Stimulated activated CD4-positive, alpha-beta T cell treated with anti-CD3 and anti-CD28 coated beads, TNF-alpha, amount 100 ng/mL, for 1 hour (primary cell): Measurements from ENCODE around the gene KATNB1.
"Not testable (repeated sequence)": the region's sequence is repeated elsewhere in the genome, so short reads cannot be mapped to it uniquely, and the experiment has no call there.

Source experiments
- DNase-seq, 3 donors: peaks; one replicate each; pipeline ENCODE4 v3.0.0-alpha.2; 2020; ENCODE audit warnings: low read depth in 3 of 3, low spot score in 1 of 3

KATNB1 gene

DNA sequence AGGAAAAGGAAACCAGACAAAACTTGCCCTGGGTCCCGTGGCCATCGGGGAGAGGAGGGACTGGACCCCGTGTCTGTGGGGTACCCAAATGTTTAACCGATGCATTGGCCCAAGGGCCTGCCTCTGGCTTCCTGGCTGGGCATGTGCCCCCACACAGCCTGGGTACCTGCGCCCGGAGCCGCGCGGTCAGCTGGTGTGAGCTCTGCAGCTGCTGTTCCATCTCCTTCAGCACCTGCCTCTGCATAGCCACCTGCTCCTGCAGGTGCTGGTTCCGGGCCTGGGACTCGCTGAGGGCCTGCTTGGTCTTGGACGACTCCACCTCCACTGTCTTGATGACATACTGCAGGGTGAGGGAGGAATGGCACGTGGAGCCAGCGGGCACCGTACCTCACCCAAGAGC is 34.8 kb downstream of the KATNB1 start:
- no peak for DNase-seq

DNA sequence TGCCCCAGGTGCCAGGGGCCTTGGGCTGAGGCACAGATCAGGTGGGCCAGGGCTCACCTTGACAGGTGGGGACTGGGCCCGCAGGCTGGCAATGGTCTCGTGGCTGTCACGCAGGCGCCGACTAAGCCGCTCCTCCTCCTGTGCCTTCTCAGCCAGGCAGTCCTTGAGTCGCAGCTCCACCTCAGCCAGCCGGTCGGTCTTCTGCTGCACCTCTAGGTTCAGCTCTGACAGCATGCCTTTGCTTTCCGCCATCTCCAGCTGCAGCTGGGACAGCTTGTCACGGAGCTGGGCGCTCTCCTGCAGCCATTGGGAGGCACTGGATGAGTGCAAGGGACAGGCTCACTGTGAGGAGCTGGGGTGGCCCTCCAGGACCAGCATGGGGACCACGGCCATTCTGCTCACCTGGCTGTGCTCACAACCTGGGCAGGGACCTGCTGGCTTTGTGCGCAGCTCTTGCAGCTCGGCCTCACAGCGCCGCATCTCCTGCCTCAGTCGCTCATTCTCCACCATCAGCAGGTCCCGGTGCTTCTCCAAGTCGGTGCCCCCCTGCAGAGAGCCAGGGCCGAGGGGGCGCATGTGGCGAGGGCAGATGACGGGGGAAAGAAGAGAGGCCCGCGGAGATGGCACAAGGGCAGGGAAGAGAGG is 35.7 kb downstream of the KATNB1 start:
- no peak for DNase-seq

DNA sequence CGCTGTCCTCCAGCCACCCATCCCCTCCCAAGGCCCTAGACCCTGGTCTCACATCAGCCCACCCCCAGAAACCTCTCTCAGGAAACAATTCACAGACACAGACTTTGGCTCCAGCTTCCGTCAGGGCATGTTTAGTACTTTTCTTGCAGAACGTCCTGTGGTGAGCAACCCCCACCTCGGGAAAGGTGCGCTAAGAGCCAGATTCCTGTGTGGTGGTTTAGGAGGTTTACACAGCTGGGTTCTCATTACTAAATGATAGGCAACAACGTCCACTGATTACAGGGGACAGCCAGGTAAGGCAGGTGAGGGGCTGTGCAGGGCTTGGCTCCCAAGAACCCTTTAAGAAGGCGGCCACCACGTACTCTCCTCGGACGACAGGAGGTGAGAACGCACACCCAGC is 37.4 kb downstream of the KATNB1 start:
- DNase-seq: no peak

DNA sequence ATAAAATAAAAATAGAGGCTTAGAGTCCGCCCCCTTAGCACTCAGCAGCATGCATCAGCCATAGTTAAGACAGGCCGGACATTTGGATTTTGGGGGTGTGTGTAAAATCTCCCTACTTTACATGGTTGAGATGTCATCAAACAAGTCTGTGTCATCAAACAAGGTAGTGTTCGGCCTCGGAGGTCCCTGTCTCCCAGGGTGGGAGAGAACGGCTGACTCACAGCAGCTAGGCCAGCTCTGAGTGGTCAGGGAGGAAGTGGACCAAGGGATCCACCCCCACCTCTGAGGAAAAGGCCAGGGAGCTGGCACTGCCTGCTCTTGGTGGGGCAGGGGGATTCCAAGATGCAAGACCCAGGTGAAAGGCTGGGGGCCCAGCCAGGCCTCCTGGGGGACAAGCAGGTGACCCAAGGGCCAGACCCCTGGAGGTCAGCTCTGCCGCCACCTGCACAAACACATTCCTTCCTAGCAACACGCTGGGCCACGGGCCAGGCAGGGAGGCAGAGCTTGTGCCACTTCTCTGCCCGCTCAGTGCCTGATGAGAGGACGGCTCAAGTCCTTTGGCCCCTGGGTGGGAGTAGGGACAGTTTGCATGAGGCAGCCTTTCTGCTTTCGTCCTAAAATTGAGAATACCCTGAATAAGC is 38.2 kb downstream of the KATNB1 start:
- no peak for DNase-seq

DNA sequence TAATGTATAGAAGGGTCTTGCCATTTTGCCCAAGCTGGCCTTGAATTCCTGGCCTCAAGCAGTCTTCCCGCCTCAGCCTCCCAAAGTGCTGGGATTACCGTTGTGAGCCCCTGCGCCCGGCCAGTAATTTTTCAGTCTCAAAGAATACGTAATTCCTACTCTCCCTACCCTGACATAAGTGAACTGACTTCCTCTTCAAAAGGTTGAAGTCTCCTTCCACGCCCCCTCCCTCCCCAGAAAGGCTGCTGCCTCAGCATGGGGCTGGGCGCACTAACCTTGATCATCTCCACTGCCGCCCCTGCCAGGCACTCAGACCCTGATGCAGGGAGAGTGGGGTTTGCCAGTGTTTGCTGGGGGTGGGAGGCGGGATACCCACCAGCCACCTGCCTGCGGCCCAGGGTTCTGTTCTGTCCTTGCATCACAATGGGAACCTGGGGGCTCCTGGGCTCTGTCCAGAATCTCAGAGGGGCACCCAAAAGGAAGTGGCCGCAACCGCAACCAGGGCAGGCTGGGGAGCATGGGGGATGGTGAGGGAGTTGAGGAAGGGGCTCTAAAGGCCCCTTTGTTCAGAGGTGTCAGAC is 39.2 kb downstream of the KATNB1 start:
- no peak for DNase-seq

DNA sequence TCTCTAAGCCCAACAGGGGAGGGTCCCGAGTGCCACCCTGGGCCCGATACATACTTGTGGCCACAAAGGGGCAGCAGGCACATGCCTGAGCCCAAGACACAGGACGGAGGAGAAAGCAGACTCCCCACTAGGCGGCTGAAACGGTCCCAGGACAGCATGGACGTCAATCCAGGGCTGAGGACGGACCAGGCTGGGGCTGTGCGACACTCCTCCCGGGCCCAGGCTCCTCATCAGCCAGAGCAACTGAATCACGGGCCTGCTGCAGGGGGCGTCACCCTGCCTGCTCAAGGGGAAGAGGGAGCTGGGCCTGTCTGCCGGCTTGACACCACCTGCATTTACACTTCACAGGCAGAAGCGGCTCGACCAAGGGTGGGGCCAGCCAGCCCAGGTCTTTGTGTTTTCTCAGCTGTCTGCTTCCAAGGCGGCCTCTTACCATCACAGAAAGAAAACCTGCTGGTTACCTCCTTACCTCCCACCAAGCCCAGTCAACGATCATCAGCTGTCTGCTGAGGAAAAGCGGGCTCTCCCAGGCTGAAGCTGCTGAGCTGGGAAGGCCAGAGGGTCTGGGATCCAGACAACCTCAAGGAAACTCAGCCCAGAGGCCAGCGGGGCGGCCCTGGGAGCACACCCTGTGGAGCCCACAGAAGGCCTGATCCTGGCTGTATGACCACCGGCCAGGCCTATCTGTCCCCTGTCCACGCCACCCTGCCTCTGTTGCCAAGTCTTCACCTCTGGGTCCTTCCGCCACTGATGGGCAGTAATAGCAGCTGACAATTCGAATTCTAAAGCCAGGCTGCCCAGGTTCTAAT is 40.3 kb downstream of the KATNB1 start:
- no peak for DNase-seq

DNA sequence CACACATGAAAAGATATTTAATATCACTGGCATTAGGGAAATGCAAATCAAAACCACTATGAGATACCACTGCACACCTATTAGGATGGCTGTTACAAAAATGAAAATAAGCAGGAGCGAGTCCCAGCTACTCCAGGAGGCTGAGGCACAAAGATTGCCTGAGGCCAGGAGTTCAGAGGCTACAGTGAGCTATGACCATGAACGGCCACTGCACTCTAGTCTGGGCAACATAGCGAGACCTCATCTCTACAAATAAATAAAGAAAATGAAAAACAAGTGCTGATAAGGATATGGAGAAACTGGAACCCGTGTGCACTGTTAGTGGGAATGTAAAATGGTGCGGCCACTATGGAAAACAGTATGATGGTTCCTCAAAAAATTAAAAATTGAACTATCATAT is 43.1 kb downstream of the KATNB1 start:
- no peak for DNase-seq

DNA sequence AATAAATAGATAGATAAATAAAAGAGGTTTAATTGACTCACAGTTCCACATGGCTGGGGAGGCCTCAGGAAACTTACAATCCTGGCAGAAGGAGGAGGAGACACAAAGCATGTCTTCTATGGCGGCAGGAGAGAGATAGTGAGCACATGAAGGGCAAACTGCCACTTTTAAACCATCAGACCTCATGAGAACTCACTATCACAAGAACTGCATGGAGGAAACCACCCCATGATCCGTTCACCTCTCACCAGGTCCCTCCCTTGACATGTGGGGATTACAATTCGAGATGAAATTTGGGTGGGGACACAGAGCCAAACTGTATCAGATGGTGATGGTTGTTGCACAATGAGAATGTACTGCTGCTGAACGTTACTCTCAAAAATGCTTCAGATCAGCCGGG is 44.3 kb downstream of the KATNB1 start:
- not testable (repeated sequence) for DNase-seq

DNA sequence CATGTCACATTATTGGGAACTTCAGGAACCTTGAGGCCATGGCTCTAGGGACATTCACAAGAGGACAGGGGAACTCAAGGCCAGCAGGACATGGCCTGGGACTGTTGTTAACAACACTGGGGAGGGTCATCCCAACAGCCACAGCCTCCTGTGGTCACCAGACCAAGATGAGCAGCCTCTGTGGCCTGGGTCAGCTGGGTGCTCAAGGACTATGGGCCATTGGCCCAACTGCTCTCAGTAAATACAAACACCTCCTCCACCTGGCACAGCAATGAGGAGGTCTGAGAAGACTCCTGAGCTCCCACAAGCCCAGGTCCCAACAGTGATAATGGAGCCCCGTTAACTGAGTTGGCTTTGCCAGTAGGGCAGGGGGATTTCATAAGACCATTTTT is 45.8 kb downstream of the KATNB1 start:
- no peak for DNase-seq

DNA sequence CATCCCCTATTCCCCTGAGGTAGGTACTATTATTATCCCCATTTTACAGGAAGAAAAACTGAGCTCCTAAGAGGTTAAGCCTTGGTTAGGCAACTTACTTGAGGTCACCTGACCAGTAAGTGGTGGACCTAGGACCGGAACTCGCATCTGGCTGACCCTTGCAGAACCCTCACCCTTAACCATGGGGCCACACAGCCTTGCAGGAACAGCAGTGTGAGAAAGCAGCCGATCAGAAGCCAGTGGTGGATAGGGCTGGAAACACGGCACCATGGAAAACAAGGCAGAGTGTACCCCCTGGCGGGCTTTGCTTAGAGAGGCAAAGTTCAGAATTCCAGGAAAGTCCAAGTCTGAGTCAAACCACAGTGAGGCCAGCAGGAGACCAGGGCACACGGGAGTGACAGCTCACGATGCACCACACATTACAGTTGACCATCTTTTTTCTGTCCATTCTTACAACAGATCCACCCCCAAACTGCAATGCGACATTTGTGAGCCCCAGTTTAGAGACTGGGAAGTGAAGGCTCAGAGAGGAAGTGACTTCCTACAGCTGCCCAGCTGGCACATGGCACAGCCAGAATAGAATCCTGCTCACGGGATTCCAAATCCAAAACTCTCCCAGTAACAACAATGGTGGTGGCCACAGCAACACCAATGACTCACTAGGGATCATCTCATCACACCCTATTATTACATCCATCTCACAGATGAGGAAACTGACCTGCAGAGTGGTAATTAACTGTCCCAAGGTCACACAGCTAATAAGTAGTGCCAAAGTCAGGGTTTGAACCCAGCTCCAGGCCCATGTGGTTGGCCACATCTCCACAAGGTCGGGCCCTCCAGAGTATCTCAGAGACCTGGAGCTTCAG is 46.4 kb downstream of the KATNB1 start:
- no peak for DNase-seq

DNA sequence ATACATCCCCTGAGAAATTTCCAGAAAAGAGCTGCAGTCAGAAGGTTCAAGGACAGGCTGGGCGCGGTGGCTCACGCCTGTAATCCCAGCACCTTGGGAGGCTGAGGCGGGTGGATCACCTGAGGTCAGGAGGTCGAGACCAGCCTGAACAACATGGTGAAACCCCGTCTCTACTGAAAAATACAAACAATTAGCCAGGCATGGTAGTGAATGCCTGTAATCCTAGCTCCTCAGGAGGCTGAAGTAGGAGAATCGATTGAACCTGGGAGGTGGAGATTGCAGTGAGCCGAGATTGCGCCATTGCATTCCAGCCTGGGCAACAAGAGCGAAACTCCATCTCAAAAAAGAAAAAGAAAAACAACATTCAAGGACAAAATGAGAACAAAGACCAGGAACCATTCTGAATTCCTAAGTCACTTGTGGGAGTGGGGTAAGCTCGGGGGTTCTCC is 47.1 kb downstream of the KATNB1 start:
- not testable (repeated sequence) for DNase-seq

DNA sequence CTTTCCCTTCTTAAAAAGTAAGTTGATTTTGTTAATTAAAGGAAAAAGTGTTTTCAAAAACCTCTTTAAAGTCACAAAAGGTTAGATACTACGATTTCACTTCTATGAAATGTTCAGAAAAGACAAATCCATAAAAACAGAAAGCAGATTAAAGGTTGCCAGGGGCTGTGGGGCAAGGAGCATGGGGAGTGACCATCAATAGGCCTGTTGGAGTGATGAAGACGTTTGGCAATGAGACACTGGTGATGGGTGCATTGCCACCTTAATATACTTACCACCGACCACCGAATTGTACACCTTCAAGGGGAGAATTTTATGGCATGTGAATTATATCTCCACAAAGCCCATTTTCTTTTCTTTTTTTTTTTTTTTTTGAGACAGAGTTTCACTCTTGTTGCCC is 47.5 kb downstream of the KATNB1 start:
- DNase-seq: no peak

DNA sequence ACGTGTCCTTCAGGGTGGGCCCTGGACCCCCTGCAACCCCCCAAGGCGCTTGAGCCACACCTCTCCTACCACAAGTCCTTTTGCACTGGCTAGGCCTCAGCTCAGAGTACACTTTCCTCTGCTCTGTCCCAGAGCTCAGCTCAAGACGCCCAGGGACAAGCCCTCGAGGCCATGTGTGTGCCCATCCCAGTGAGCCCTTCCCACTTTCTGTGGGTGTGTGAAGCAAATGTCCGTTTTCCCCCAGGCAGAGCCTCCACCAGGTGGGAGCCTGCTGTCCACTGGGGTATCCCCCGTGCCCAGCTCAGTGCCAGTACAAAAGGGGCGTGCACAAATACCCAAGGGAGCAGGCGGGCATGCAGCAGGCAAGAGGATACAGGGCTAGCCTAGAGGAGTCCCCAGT is 48.3 kb downstream of the KATNB1 start:
- no peak for DNase-seq

DNA sequence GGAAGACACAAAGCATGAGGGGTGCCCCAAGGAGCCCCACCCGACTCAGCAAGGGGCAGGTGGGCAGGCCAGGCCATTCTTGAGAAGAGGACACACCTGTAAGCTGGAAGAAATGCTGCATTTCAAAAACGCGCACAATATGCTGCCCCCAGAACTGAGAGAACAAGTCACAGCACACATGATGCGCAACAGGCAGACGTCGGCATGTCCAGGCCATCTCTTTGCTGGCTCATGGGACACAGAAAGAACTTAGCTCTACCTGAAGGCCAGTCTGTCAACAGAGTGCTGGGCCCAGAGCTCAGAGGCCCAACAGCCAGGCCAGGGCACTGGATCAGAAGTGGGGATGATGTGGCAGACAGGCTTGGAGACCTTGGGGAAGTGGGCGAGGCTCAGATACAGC is 48.8 kb downstream of the KATNB1 start:
- DNase-seq: no peak

DNA sequence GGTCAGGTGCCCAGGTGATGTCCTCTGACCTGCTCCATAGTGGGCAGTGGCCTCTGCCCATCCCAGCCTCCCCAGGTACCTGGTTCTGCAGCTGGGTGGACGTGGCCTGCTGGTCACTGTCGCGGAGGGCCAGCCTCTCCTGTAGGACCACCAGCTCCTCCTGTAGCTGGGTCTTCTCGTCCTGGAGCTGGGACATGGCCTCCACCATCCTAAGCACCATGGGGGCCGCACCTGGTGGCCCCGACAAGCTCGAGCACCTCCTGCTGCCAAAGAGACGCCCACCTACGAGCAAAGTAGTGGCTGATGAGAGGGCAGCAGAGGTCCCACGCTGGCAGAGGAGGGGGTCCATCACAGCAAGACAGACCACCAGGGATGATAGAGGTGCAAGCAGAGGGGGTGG is 49.8 kb downstream of the KATNB1 start:
- DNase-seq: no peak

DNA sequence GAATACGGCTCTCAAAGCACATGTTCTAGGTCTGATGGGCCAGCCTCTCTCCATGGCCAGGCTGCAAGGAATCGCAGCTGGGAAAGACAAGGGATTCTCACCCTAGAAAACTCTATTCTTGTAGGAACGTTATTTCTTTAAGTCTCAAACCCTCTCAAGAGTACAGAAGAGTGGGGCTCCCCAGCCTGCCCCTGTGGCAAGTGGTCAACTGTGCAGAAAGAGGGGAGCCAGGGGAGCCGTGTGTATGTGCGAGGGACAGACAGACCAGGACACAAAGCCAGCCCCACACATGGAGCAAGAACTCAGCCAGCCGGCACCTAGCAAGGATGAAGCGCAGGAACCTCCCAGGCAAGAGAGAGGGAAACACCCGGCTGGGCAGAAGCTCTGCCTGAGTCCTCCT is 50.4 kb downstream of the KATNB1 start:
- no peak for DNase-seq

DNA sequence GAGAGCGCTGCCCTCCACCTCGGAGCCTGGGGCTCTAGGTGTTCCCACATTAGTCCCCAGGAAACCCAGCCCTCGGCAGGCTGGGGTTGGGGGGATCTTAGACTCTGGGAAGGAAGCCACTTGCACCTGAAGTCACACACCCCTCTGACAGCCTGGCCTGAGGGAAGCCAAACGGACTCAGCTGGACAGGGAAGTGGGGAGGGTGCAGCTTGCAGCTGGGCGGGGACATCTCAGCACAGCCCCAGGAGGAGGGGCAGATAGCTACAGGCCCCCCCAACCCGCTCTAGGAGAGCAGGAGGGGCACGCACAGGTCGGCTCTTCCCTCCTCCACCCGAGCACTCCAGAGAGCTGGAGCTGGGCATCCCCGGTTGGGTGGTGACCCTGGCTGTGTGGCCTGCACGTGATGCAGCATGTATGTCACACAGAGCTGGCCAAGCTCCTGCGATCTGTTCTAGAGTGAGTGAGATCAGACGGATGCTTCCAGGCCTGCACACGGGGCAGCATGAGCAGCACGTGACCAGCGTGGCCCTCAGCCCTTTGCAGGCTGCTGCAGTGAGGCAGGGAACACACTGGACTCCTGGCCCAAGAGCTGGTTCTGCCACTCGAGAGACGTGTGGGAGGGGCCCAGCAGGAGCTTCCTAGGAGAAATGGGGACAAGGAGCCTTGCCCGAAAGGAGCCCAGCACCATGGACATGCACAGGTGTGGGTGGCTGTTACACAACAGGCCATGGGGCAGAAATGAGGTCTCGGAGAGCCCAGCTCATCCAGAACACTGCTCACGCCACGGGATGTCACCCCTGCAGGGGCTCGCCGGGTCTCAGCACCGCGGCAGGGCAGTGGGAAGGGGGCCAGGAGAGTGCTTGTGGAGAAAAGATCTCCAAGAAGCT is 51.3 kb downstream of the KATNB1 start:
- DNase-seq: no peak

DNA sequence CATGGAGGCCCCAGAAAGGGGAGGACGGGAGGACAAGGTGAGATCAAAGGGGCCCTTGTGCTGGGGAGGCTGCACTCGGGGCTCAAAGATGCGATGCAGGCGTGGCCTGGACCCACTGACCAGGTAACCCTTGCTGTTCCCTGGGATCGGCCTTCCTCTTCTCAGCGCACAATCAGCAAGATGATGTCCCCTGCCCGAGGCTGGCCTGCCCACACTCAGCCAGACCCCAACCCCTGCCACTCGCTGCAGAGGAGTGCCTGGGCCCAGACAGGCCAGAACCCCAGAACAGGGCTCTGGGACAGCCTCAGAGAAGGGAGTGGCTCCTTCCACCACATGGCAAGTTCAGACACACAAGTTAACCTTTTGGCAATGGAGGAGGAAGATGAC is 51.9 kb downstream of the KATNB1 start:
- no peak for DNase-seq

DNA sequence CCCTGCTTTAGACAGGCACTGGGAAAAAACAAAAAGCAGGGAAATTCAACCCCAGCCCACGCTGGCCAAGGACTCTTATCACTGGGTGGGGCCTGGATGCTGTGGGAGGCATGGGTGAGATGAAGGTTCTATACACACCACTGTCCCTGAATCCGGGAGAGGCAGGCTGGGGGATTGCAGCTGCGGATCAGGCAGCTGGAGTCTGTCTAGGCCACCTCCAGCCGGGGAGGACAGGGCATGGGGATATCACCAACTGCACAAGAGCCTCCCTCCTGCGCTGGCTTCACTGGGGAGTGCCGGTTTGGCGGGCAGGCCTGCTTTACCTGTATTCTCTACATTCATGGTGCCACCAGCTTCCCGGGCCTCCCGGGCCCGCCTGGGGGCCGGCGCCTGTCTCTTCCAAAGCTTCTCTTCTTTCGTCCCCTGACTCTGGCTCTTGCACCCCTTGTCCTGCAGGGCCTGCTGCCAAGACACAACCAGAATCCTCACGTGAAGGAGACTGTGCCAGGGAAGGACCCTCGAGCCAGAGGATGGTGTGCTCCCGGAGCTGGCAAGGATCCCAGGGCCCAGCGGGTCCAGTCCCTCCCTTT is 52.8 kb downstream of the KATNB1 start:
- no peak for DNase-seq

DNA sequence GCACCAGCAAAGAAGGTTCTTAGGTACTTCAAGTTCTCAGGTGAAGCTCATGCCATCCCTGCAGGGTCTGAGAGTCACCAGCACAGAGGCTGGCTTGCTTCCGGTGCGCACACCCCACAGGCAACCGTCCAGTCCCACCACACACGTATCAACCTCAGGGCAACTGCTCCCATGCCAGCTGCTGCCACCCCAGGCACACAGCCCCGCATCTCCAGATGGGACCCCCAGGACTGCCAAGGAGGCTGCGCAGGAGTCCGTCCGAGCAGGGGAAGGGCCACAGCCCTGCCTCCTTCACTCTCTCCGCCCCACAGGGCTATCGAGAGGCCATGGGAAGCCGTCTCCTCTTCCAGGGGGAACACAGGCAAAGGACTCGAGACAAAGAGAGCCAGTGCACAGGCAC is 53.4 kb downstream of the KATNB1 start:
- no peak for DNase-seq
